Retinal pigment epithelial cell (primary cell): Measurements from ENCODE around the gene SLC20A1.
"Not testable (repeated sequence)": the region's sequence is repeated elsewhere in the genome, so short reads cannot be mapped to it uniquely, and the experiment has no call there.

Source experiments
- DNase-seq: peaks from one replicate; pipeline ENCODE4 v3.0.0-alpha.2; 2010; ENCODE audit warnings: low read depth
- H3K4me3 ChIP-seq: 2 replicates; pipeline ENCODE4 v1.5.1; 2011; ENCODE audit warnings: mild to moderate bottlenecking, low read length, control low read depth, moderate library complexity
- CTCF ChIP-seq: conservative IDR thresholded peaks from 2 replicates; pipeline ENCODE4 v1.5.1; 2011; ENCODE audit warnings: low read depth, low read length, control low read depth, inconsistent platforms

SLC20A1 gene

GRCh38 chr2:112699984-112700667 is 54.4 kb downstream of the SLC20A1 start:
- no peak overlapping the region for H3K4me3 ChIP-seq
- no peak for DNase-seq
- TF ChIP-seq CTCF, result no peak

- H3K4me3 ChIP-seq, result no peak overlapping the region
- no peak for TF ChIP-seq CTCF
- DNase-seq, result no peak
These were observed 55.3 kb downstream of the SLC20A1 start for GRCh38 chr2:112701052-112701451.

GRCh38 chr2:112703684-112704083 is 57.9 kb downstream of the SLC20A1 start:
- TF ChIP-seq CTCF, result no peak
- no peak for DNase-seq
- no peak overlapping the region for H3K4me3 ChIP-seq

- TF ChIP-seq CTCF, result no peak
- no peak for DNase-seq
- H3K4me3 ChIP-seq, result no peak overlapping the region
These were observed 59.8 kb downstream of the SLC20A1 start for GRCh38 chr2:112705575-112705974.

- H3K4me3 ChIP-seq, result no peak overlapping the region
- TF ChIP-seq CTCF, result no peak
- no peak for DNase-seq
These were observed 60.5 kb downstream of the SLC20A1 start for GRCh38 chr2:112706170-112706664.

GRCh38 chr2:112706947-112707346 is 61.2 kb downstream of the SLC20A1 start:
- not testable (repeated sequence) for DNase-seq, H3K4me3 ChIP-seq

- H3K4me3 ChIP-seq, result no peak overlapping the region
- no peak for DNase-seq
- TF ChIP-seq CTCF, result no peak
These were observed 63.2 kb downstream of the SLC20A1 start for GRCh38 chr2:112708968-112709367.
